IPS-20b (cell line): ENCODE results near the gene ZNF443.
"Not testable (repeated sequence)": the region's sequence is repeated elsewhere in the genome, so short reads cannot be mapped to it uniquely, and the experiment has no call there.

Experiments used
- H3K27ac ChIP-seq: one replicate; pipeline ENCODE4 v1.5.1; 2013; ENCODE audit warnings: low read length
- H3K27me3 ChIP-seq: 2 replicates; pipeline ENCODE4 v1.6.1; 2013; ENCODE audit warnings: mild to moderate bottlenecking, low read length, inconsistent platforms; ENCODE audit not compliant: insufficient read depth
- H3K36me3 ChIP-seq: 2 replicates; pipeline ENCODE4 v1.6.1; 2013; ENCODE audit warnings: low read depth, mild to moderate bottlenecking, inconsistent platforms, low read length, moderate library complexity; ENCODE audit not compliant: insufficient read depth
- H3K4me1 ChIP-seq: 2 replicates; pipeline ENCODE4 v1.6.1; 2013; ENCODE audit warnings: mild to moderate bottlenecking, control low read depth, inconsistent platforms, low read length, moderate library complexity; ENCODE audit not compliant: insufficient read depth
- H3K4me3 ChIP-seq: 2 replicates; pipeline ENCODE4 v1.5.1; 2013; ENCODE audit warnings: mild to moderate bottlenecking, low read length, inconsistent platforms
- H3K9ac ChIP-seq: 2 replicates; pipeline ENCODE4 v1.6.1; 2013; ENCODE audit warnings: low read depth, mild to moderate bottlenecking, inconsistent platforms, low read length, moderate library complexity
- H3K9me3 ChIP-seq: 2 replicates; pipeline ENCODE4 v1.6.1; 2013; ENCODE audit warnings: mild to moderate bottlenecking, low read depth, low read length, inconsistent platforms; ENCODE audit not compliant: insufficient read depth

ZNF443 gene

GRCh38 chr19:12400633-12401502 lies 40.0 kb downstream of the ZNF443 start, which contains the start of gene ZNF799:
Gene ZNF799, minus strand, starts transcription at chr19:12401271. Its CDS starts 201 bp downstream, at chr19:12401070.
- Histone ChIP-seq H3K27me3 (peaks cover 4% of the 10 kb centered on the region), H3K27ac (no peak within 1 kb of the TSS), H3K36me3 (no peaks in the 10 kb centered on the region), H3K4me1 (no peaks in the 10 kb centered on the region), H3K9ac (peak within 1 kb of the TSS; percentile 58; the same call in 1 of the 2 replicates), H3K9me3 (no peaks in the 10 kb centered on the region), H3K4me3 (peak within 1 kb of the TSS; percentile 85)

- not testable (repeated sequence) for H3K27ac ChIP-seq, H3K9me3 ChIP-seq, H3K27me3 ChIP-seq, H3K36me3 ChIP-seq, H3K4me1 ChIP-seq
- Histone ChIP-seq H3K9ac (peak overlapping the region; percentile 58; the same call in 1 of the 2 replicates), H3K4me3 (peak overlapping the region; percentile 85)
Measured at GRCh38 chr19:12399901-12400632, 40.8 kb downstream of the ZNF443 start.

- not testable (repeated sequence) for H3K4me1 ChIP-seq, H3K27me3 ChIP-seq, H3K27ac ChIP-seq, H3K9ac ChIP-seq, H3K4me3 ChIP-seq
- Histone ChIP-seq H3K9me3 (peaks cover 27% of the 10 kb centered on the region), H3K36me3 (peaks cover 20% of the 10 kb centered on the region)
Measured at GRCh38 chr19:12391148-12391547, 49.7 kb downstream of the ZNF443 start.

- H3K9ac ChIP-seq, H3K27ac ChIP-seq, H3K4me1 ChIP-seq, H3K4me3 ChIP-seq, H3K27me3 ChIP-seq: not testable (repeated sequence)
- peaks cover 12% of the 10 kb centered on the region for H3K36me3 ChIP-seq
- H3K9me3 ChIP-seq = peaks cover 37% of the 10 kb centered on the region
Measured at GRCh38 chr19:12386365-12386764, 54.5 kb downstream of the ZNF443 start.

- no peaks in the 10 kb centered on the region for H3K4me1 ChIP-seq
- H3K9me3 ChIP-seq = peaks cover 67% of the 10 kb centered on the region
- no peak overlapping the region for H3K9ac ChIP-seq
- no peaks in the 10 kb centered on the region; the same call in 1 of the 2 replicates for H3K36me3 ChIP-seq
- H3K27me3 ChIP-seq = no peaks in the 10 kb centered on the region
- H3K4me3 ChIP-seq = no peak overlapping the region
- no peak overlapping the region for H3K27ac ChIP-seq
Measured at GRCh38 chr19:12380444-12380737, 60.4 kb downstream of the ZNF443 start.

GRCh38 chr19:12379732-12380443 lies 60.9 kb downstream of the ZNF443 start:
- H3K4me3 ChIP-seq = no peak overlapping the region
- no peaks in the 10 kb centered on the region for H3K27me3 ChIP-seq
- no peak overlapping the region for H3K9ac ChIP-seq
- H3K27ac ChIP-seq = no peak overlapping the region
- H3K9me3 ChIP-seq = peaks cover 67% of the 10 kb centered on the region
- no peaks in the 10 kb centered on the region for H3K4me1 ChIP-seq
- H3K36me3 ChIP-seq = no peaks in the 10 kb centered on the region; the same call in 1 of the 2 replicates
